HG03558 (cell line): ENCODE data around the gene NHLRC2.

ENCODE experiments used
- ATAC-seq: cut with Tn5 transposase; IDR thresholded peaks from one replicate; pipeline ENCODE4 v1.9.1; 2021; ENCODE audit warnings: moderate number of reproducible peaks; ENCODE audit not compliant: unreplicated experiment; ENCODE audit errors: extremely low read depth

NHLRC2 gene

GRCh38 chr10:113965077-113965476 is 110.6 kb downstream of the NHLRC2 start:
- ATAC-seq, result no peak

DNA sequence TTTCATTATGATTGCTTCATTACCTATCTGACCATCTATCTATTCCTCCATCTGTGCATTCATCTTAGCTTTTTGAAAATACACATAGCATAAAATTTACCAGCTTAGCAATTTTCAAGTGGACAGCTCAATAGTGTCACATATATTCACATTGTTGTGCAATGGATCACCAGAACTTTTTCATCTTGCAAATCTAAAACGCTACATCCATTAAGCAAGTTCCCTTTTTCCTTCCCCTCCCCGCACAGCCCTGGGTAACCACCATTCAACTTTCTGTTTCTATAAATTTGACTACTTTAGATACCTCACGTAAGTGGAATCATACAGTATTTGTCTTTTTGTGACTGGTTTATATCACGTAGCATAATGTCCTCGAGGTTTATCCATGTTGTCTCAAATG is 111.2 kb downstream of the NHLRC2 start:
- ATAC-seq, result no peak
